Heart left ventricle (tissue), 16 donors: ENCODE measurements around the gene XPR1. TPM values are rescaled to one million over a fixed set of nuclear protein-coding genes. Genes with fewer than 3 reads are reported as not detected.
A peak's percentile ranks its signal among the peaks of the same experiment; 100 is the strongest.

ENCODE experiments used
- ATAC-seq, 4 donors: fragments of 200-7000 bp; cut with Tn5 transposase; one replicate each; pipeline ENCODE4 v1.9.1; 2020 to 2022; ENCODE audit warnings: moderate library complexity in 4 of 4, mild to moderate bottlenecking in 3 of 4, moderate number of reproducible peaks in 1 of 4
- DNase-seq, 5 donors: peaks; one replicate each; pipeline ENCODE4 v3.0.0-alpha.2; 2020
- H3K27ac ChIP-seq, 12 donors: fragments of 200-600 bp; sonication (generic) in 4 of 12; one replicate each; pipeline versions ENCODE4 v1.5.0 to v1.8.0; 2016 to 2022; ENCODE audit warnings: mild to moderate bottlenecking in 2 of 12
- H3K27me3 ChIP-seq, 9 donors: fragments of 200-600 bp; sonication (generic) in 2 of 9; one replicate each; pipeline versions ENCODE4 v1.5.1 to v1.8.0; 2016 to 2022; ENCODE audit warnings: mild to moderate bottlenecking in 3 of 9
- H3K36me3 ChIP-seq, 9 donors: fragments of 200-600 bp; sonication (generic) in 2 of 9; one replicate each; pipeline versions ENCODE4 v1.5.0 to v1.8.0; 2018 to 2022; ENCODE audit warnings: mild to moderate bottlenecking in 2 of 9
- H3K4me1 ChIP-seq, 12 donors: fragments of 200-600 bp; sonication (generic) in 4 of 12; one replicate each; pipeline versions ENCODE4 v1.5.0 to v1.8.0; 2016 to 2022; ENCODE audit warnings: mild to moderate bottlenecking in 3 of 12
- H3K4me3 ChIP-seq, 12 donors: fragments of 200-600 bp; sonication (generic) in 4 of 12; one replicate each; pipeline versions ENCODE4 v1.5.0 to v1.8.0; 2017 to 2022; ENCODE audit warnings: mild to moderate bottlenecking in 9 of 12, moderate library complexity in 4 of 12
- H3K9me3 ChIP-seq, 12 donors: fragments of 200-600 bp; sonication (generic) in 4 of 12; one replicate each; pipeline versions ENCODE4 v1.5.0 to v1.8.0; 2016 to 2022; ENCODE audit warnings: mild to moderate bottlenecking in 1 of 12
- POLR2A ChIP-seq, 2 donors: fragments of 450-650 bp; IDR thresholded peaks; one replicate each; pipeline ENCODE4 v1.6.1; 2017; ENCODE audit warnings: antibody characterized with exemption in 2 of 2, mild to moderate bottlenecking in 2 of 2, moderate library complexity in 2 of 2
- WGBS, 4 donors: extraction: QIAGEN DNeasy Blood & Tissue Kit in 2 of 4; methylation state at CpG; one replicate each; pipeline versions ENCODE4 v1.1.5 to v1.1.7; 2013 to 2018; 5-methylcytosine and 5-hydroxymethylcytosine counted together
- intact Hi-C, 10 donors: fragments of 100-400 bp; cut with DNase I; formaldehyde crosslinking; loops; one replicate each; pipeline versions ENCODE4 v1.11.1 to v1.14.2; 2022
- polyA plus RNA-seq, 2 donors: library from polyadenylated mRNA; stranded (reverse); fragments of 200-250 nt; gene quantifications; one replicate each; pipeline ENCODE4 v1.2.3, GENCODE V29; 2013
- total RNA-seq, 9 donors: library from RNA; depleted of rRNA in 2 of 9; stranded (reverse); fragments of >200 nt in 2 of 9; fragmentation: NEBNext Ultra II Directional in 3 of 9; extraction: Animal tissue kit (Norgen Biotek cat#: 25700) in 3 of 9; gene quantifications; one replicate each; pipeline versions ENCODE4 v1.1.0 to v1.2.4, GENCODE V29; 2016 to 2023
- TF ChIP-seq, protein P1 (sequence below), 12 donors: fragments of 200-600 bp; sonication (generic) in 4 of 12; IDR thresholded peaks; one replicate each; pipeline versions ENCODE4 v1.5.0 to v1.8.0; 2018 to 2022; ENCODE audit warnings: antibody characterized with exemption in 12 of 12, mild to moderate bottlenecking in 5 of 12
- donor health status: ischemic (EF 13 %, LVEDD 7.1; RV severe dilation, severe dysfunction).
- donor health status: healthy with polysubstance abuse.
- donor health status: DM: no; HTN: yes; CAD: no.
- donor health status: DM: no; HTN: no; CAD: no.
- donor health status: ischemic (EF 25% LVEDD 6.9; RV normal size, moderate dysfunction).
- donor health status: ischemic (EF 25% LVEDD 5.7; RV mildly dilated, moderate dysfunction).
- donor health status: healthy.
- donor health status: DM: yes; HTN: yes; CAD: no.
- donor health status: ischemic (EF 35%, LVEDD 5.7; RV mildly dilated, moderate dysfunction).
- donor health status: nonischemic (EF 11% LVEDD 7.7; RV severe dilation, severe dysfunction).
- donor health status: DM: yes; HTN: yes; CAD: no.
- donor health status: PGD.
- donor health status: ischemic (EF 29% LVEDD 5.4; RV normal size, mild dysfunction).
- donor health status: nonischemic (EF 23%, LVEDD 6.1; RV moderate dilation, normal function).

The XPR1 gene
- total and polyA plus RNA-seq, 11 donors: 18.6 to 163 (median 59.8) TPM

DNA sequence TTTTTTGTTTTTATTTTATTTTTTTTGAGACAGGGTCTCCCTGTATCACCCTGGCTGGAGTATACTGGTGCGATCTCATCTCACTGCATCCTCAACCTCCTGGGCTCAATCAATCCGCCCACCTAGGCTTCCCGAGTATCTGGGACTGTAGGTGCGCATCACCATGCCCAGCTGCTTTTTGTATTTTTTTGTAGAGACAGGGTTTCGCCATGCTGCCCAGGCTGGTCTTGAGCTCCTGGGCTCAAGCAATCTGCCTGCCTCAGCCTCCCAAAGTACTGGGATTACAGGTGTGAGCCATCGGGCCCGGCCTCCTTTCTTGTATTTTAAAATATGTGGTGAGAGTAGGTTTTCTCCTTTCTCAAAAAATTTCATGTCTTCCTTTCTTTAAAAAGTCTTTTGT is 122.6 kb downstream of the XPR1 start:
- ATAC-seq (no peak), DNase-seq (no peak)
- Histone ChIP-seq H3K27me3 (no peaks in the 10 kb centered on the region), H3K4me3 (no peak overlapping the region), H3K27ac (no peak overlapping the region), H3K4me1 (peaks cover 0 to 16% (median 0%) of the 10 kb centered on the region in 12 donors), H3K36me3 (no peaks in the 10 kb centered on the region), H3K9me3 (peaks cover 0 to 14% (median 0%) of the 10 kb centered on the region in 12 donors)
- WGBS, 4 donors: 97 to 99% (median 98%) methylated on average over 7 of the region's 7 CpGs
- intact Hi-C loops: no loop called here
- TF ChIP-seq, protein P1, sequence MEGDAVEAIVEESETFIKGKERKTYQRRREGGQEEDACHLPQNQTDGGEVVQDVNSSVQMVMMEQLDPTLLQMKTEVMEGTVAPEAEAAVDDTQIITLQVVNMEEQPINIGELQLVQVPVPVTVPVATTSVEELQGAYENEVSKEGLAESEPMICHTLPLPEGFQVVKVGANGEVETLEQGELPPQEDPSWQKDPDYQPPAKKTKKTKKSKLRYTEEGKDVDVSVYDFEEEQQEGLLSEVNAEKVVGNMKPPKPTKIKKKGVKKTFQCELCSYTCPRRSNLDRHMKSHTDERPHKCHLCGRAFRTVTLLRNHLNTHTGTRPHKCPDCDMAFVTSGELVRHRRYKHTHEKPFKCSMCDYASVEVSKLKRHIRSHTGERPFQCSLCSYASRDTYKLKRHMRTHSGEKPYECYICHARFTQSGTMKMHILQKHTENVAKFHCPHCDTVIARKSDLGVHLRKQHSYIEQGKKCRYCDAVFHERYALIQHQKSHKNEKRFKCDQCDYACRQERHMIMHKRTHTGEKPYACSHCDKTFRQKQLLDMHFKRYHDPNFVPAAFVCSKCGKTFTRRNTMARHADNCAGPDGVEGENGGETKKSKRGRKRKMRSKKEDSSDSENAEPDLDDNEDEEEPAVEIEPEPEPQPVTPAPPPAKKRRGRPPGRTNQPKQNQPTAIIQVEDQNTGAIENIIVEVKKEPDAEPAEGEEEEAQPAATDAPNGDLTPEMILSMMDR (IDR thresholded peaks at IDR 0.05): no peak
- TF ChIP-seq POLR2A (IDR thresholded peaks at IDR 0.05): no peak

DNA sequence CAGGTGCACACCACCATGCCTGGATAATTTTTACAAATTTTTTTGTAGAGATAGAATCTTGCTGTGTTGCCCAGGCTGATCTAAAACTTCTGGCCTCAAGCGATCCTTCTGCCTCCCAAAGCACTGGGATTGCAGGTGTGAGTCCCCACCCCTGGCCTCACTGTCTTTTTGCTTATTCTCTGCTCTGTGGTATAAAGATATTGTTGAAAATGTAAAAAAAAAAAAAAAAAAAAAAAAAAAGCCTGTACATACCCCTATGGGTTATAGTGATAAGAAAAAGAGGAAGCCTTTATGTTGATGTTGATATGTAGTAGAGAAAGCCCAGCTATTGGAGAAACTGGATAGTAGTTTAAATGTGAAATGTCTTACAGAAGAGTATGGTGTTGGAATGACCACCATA is 125.8 kb downstream of the XPR1 start:
- intact Hi-C loops: no loop called here
- Histone ChIP-seq H3K36me3 (no peaks in the 10 kb centered on the region), H3K9me3 (peaks cover 0 to 14% (median 0%) of the 10 kb centered on the region in 12 donors), H3K4me1 (peaks cover 0 to 6% (median 1%) of the 10 kb centered on the region in 12 donors), H3K4me3 (no peak overlapping the region), H3K27me3 (no peaks in the 10 kb centered on the region), H3K27ac (no peak overlapping the region)
- no peak for ATAC-seq
- TF ChIP-seq, protein P1 (IDR thresholded peaks at IDR 0.05): no peak
- no peak for TF ChIP-seq POLR2A (IDR thresholded peaks at IDR 0.05)
- DNase-seq: no peak
- 96 to 100% (median 98%) methylated on average over 1 of the region's 1 CpG for WGBS, 4 donors

DNA sequence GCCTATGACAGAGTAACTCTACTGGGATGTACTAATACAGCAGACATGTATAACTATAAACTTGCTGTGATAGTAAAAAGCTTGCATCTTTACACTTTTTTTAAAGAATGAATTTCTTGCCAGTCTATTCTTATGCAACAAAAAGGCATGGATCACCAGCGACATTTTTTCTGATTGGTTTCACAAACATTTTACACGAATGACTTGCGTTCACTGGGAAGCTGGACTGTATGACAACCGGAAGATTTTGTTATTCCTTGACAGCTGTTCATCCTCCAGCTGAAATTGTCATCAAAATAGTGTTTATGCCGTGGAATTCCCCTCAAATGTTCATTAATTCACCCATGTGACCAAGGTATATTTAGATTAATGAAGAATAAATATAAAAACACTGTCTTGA is 131.0 kb downstream of the XPR1 start:
- peaks cover 0 to 25% (median 6%) of the 10 kb centered on the region in 12 donors for H3K4me1 ChIP-seq
- intact Hi-C loops: no loop called here
- TF ChIP-seq POLR2A (IDR thresholded peaks at IDR 0.05): no peak
- TF ChIP-seq, protein P1 (IDR thresholded peaks at IDR 0.05): no peak
- DNase-seq (no peak), ATAC-seq (peak in 1 of 4 donors; percentile 22)
- no peaks in the 10 kb centered on the region for H3K27me3 ChIP-seq
- H3K27ac ChIP-seq: no peak overlapping the region
- H3K4me3 ChIP-seq: no peak overlapping the region
- WGBS, 4 donors: 48 to 64% (median 56%) methylated on average over 5 of the region's 5 CpGs
- H3K36me3 ChIP-seq: no peaks in the 10 kb centered on the region
- peaks cover 0 to 3% (median 0%) of the 10 kb centered on the region in 12 donors for H3K9me3 ChIP-seq

DNA sequence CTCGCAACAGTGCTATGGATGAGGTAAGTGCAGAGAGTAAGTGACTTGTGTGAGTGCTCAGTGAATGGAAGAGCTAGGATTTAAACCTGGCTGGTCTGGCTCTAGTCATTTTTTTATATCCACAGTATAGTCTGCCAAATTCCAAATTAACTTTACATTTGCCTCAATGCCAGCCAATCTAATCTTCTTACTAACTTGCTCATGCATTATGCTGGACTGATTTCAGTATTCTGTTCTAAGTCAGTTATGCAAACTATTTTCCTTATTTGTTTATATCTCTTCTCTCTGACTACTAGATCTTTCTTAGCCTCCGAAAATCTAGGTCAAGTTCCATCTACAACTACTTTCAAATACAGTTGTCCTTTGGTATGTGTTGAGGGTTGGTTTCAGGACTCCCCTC is 133.3 kb downstream of the XPR1 start:
- intact Hi-C loops: no loop called here
- H3K27me3 ChIP-seq: no peaks in the 10 kb centered on the region
- 65 to 75% (median 74%) methylated on average over 2 of the region's 2 CpGs for WGBS, 4 donors
- H3K27ac ChIP-seq: no peak overlapping the region
- TF ChIP-seq, protein P1 (IDR thresholded peaks at IDR 0.05): no peak
- TF ChIP-seq POLR2A (IDR thresholded peaks at IDR 0.05): no peak
- no peaks in the 10 kb centered on the region for H3K36me3 ChIP-seq
- no peak overlapping the region for H3K4me3 ChIP-seq
- no peak for DNase-seq
- peaks cover 0 to 3% (median 0%) of the 10 kb centered on the region in 12 donors for H3K9me3 ChIP-seq
- peak in 1 of 4 donors; percentile 34 for ATAC-seq
- peaks cover 0 to 25% (median 6%) of the 10 kb centered on the region in 12 donors for H3K4me1 ChIP-seq
